ENCODE data around the gene TRIM44. TPM values are rescaled to one million over a fixed set of nuclear protein-coding genes. Genes with fewer than 3 reads are reported as not detected.

The TRIM44 gene
- polyA plus RNA-seq, 1 experiment: 62.0 TPM

DNA sequence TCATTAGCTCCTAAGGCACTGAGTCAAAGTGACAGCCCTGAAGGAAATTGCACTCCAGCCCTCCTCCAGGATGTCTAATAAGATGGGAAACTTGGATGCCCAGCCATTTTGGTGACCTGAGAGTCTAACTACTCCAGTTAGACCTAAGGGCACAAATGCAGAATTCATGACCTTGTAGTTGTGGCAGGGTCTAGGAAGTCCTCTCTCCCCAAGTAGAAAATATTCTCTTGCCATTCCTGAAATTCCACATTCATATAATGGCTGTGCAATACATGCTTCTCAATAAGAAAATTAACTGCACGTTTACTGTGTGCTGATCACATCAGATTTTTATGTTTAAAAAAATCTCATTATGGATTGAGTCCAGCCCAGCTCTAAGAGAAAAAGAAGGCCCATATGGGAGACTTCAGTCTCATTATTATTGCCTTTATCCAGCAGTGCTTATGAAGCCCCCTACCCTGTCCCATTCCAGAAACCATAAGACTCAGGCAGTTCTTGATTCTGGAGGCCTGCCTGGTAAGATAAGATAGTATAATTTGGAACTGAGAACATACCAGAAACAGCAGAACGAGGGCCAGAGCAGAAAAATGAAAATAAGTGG lies 147.6 kb downstream of the TRIM44 start:
- no peak for DNase-seq (ENCODE audit: low read depth)
- Histone ChIP-seq H3K27me3 (ENCODE audit: control insufficient read depth, insufficient read depth, low read length) (no peaks in the 10 kb centered on the region), H3K36me3 (ENCODE audit: control insufficient read depth, insufficient read depth, low read length) (no peaks in the 10 kb centered on the region), H3K4me3 (ENCODE audit: low read depth, low read length) (no peak overlapping the region)
- CTCF ChIA-PET: interaction anchor here (1.9 to 4.4 kb wide), 3 partner anchors 11 to 12 kb away, joined by 7 to 26 read pairs (median 7); no protein-coding TSS in a partner anchor
- TF ChIP-seq, protein P1, sequence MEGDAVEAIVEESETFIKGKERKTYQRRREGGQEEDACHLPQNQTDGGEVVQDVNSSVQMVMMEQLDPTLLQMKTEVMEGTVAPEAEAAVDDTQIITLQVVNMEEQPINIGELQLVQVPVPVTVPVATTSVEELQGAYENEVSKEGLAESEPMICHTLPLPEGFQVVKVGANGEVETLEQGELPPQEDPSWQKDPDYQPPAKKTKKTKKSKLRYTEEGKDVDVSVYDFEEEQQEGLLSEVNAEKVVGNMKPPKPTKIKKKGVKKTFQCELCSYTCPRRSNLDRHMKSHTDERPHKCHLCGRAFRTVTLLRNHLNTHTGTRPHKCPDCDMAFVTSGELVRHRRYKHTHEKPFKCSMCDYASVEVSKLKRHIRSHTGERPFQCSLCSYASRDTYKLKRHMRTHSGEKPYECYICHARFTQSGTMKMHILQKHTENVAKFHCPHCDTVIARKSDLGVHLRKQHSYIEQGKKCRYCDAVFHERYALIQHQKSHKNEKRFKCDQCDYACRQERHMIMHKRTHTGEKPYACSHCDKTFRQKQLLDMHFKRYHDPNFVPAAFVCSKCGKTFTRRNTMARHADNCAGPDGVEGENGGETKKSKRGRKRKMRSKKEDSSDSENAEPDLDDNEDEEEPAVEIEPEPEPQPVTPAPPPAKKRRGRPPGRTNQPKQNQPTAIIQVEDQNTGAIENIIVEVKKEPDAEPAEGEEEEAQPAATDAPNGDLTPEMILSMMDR (IDR thresholded peaks at IDR 0.05; ENCODE audit: insufficient read depth, low read depth, low read length): no peak
- POLR2A ChIA-PET: no interaction called here

DNA sequence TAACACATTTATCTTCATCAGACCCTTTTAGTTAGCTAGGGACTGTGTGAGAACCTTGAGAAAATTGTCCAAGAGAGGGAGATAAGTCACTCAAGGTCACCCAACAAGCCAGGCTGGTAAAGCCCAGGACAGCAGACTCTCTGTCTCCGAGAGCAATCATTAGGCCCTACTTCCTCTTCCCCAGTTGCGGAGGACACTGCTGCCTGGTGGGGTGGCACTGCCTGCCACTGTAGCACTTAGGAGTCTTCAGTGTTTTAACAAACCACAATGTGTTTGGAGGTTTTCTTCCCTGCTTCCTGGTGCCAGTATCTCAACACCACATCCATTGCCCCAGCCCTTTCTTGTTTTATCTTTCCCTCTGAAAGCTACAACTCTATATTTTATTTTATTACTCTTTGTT lies 149.2 kb downstream of the TRIM44 start:
- ChIA-PET POLR2A (no interaction called here), CTCF (interaction anchor here (1.3 to 4.4 kb wide), 2 partner anchors 10 kb away, joined by 5 to 26 read pairs; no protein-coding TSS in a partner anchor)
- Histone ChIP-seq H3K4me3 (ENCODE audit: low read depth, low read length) (no peak overlapping the region), H3K27me3 (ENCODE audit: control insufficient read depth, insufficient read depth, low read length) (no peaks in the 10 kb centered on the region), H3K36me3 (ENCODE audit: control insufficient read depth, insufficient read depth, low read length) (no peaks in the 10 kb centered on the region)
- TF ChIP-seq, protein P1 (IDR thresholded peaks at IDR 0.05; ENCODE audit: insufficient read depth, low read depth, low read length): no peak
- no peak for DNase-seq (ENCODE audit: low read depth)

DNA sequence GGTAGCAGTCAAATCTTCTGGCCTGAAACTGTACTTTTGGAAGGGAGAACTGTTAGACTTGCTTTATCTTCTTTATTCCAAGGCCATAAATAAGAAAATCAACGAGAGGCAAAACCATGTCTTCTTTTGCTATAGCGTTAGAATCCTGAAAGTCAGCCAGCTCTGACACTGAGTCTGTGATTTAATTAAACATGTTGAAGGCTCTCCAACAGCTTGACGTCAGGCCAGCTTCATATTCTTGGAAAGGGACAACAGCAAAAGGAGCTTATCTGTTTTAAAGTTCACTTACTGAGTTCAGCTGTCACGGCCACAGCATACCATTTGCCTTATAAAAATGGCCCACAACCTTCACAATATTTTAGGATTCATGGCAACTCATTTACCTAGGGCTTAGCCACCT lies 150.3 kb downstream of the TRIM44 start:
- CTCF ChIA-PET: interaction anchor here (1.3 to 4.4 kb wide), 2 partner anchors 9 to 11 kb away, joined by 5 to 26 read pairs; no protein-coding TSS in a partner anchor
- POLR2A ChIA-PET: no interaction called here
- DNase-seq (ENCODE audit: low read depth): no peak

DNA sequence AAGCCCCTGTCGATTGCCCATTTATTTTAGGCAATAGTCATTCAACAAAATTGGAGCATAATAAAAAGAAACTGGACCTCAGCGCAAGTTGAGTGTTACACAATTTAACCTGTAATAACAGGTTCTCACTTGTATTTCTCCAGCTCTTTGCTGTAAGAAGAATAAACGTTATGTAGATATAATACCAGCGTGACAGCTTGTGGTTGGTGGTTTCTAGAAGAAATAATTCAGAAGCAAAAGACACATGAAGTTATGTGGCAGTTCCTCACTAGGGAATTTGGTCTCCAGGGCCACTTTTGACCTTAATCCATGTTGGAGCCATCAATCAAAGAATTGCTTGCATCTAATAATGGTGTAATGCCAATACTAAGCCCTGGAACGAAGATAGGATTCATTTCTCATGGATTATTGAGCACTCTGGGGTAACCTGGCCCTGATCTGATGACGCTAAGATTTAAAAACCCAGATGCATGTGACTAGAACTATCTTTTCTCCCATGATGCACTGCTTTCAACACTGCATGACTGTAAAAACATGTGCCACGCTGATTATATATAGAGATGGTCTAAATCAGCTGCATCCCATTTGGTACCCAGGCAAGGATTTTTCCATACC lies 151.6 kb downstream of the TRIM44 start:
- no peak overlapping the region for H3K4me3 ChIP-seq (ENCODE audit: low read depth, low read length)
- CTCF ChIA-PET: interaction anchor here (4.4 kb wide), 1 partner anchor 8 kb away, joined by 26 read pairs; no protein-coding TSS in a partner anchor
- POLR2A ChIA-PET: no interaction called here
- H3K27me3 ChIP-seq (ENCODE audit: control insufficient read depth, insufficient read depth, low read length): no peaks in the 10 kb centered on the region
- no peaks in the 10 kb centered on the region for H3K36me3 ChIP-seq (ENCODE audit: control insufficient read depth, insufficient read depth, low read length)
- DNase-seq (ENCODE audit: low read depth): no peak
- TF ChIP-seq, protein P1 (IDR thresholded peaks at IDR 0.05; ENCODE audit: insufficient read depth, low read depth, low read length): no peak

More for the DNA sequence above, 150.3 kb downstream of the TRIM44 start:
- TF ChIP-seq, protein P1 (IDR thresholded peaks at IDR 0.05; ENCODE audit: insufficient read depth, low read depth, low read length): no peak
- no peaks in the 10 kb centered on the region for H3K27me3 ChIP-seq (ENCODE audit: control insufficient read depth, insufficient read depth, low read length)
- H3K4me3 ChIP-seq (ENCODE audit: low read depth, low read length): no peak overlapping the region
- H3K36me3 ChIP-seq (ENCODE audit: control insufficient read depth, insufficient read depth, low read length): no peaks in the 10 kb centered on the region

DNA sequence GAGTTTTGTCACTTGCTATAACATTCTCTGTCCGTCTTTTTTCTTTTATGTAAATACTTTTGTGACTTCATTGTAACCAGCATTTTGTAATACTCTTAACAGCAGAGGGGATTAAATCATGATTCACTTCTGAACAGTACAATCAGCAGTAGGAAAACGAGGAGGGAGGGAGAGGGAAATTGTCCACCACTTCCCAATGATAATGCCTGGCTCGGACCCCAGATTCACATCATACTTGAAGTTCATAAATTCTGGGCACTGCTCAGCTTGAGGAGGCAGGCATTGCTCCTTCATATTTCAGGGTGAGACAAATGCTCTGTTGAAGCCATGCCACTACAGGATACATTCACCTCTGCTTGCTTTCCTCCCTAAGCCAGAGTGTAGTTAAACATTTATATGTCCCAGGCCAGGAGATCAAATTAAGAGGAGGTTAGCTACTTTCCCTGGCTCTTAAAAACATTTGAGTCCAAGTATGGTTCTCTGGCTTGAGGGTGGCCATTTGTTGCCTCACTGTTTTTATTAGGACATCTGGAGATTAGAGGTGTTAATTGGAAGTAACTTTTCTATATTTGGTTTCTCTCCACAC lies 152.2 kb downstream of the TRIM44 start:
- Histone ChIP-seq H3K27me3 (ENCODE audit: control insufficient read depth, insufficient read depth, low read length) (no peaks in the 10 kb centered on the region), H3K36me3 (ENCODE audit: control insufficient read depth, insufficient read depth, low read length) (no peaks in the 10 kb centered on the region), H3K4me3 (ENCODE audit: low read depth, low read length) (no peak overlapping the region)
- TF ChIP-seq, protein P1 (IDR thresholded peaks at IDR 0.05; ENCODE audit: insufficient read depth, low read depth, low read length): no peak
- CTCF ChIA-PET: interaction anchor here (0.8 to 4.4 kb wide), 4 partner anchors 7 to 451 kb away, joined by 3 to 26 read pairs (median 4); no protein-coding TSS in a partner anchor
- POLR2A ChIA-PET: no interaction called here
- no peak for DNase-seq (ENCODE audit: low read depth)
